ENCODE measurements around the gene ETV1.

- no peak for TF ChIP-seq CTCF (conservative IDR thresholded peaks at IDR 0.05; ENCODE audit: low read length)
- TF ChIP-seq EZH2phosphoT487 (IDR thresholded peaks at IDR 0.05; ENCODE audit: borderline replicate concordance) = no peak
Observed at GRCh38 chr7:13880789-13881188, 108.7 kb downstream of the ETV1 start.
